Panc1 (cell line): ENCODE measurements around the gene NOTCH1. TPM values are rescaled to one million over a fixed set of nuclear protein-coding genes. Genes with fewer than 3 reads are reported as not detected.

Experiments used
- ATAC-seq: fragments of 200-7000 bp; cut with Tn5 transposase; 2 replicates; pipeline ENCODE4 v1.9.1; 2020; ENCODE audit warnings: mild to moderate bottlenecking, moderate library complexity
- BruUV-seq: library from RNA; stranded (reverse); fragments of 400-500 nt; replicated peaks from 2 replicates; lab custom pipeline; 2021; lab: Mats Ljungman, UMichigan
- CTCF ChIA-PET: fragments of 300-600 bp; sonication (Branson Sonifier 250); formaldehyde crosslinking; loops from one replicate; lab custom pipeline; 2022; ENCODE audit warnings: antibody characterized with exemption; lab: Charles Lee
- POLR2A ChIA-PET: fragments of 300-600 bp; sonication (Branson Sonifier 250); formaldehyde crosslinking; loops from one replicate; lab custom pipeline; 2022; ENCODE audit warnings: antibody characterized with exemption; lab: Charles Lee
- DNase-seq: peaks from one replicate; pipeline ENCODE4 v3.0.0-alpha.2; 2010; ENCODE audit warnings: low read depth, low spot score
- H3K27ac ChIP-seq: 2 replicates; pipeline ENCODE4 v1.5.1; 2011; ENCODE audit warnings: mild to moderate bottlenecking, low read length, inconsistent platforms
- H3K27me3 ChIP-seq: fragments of 200-500 bp; sonication (Bioruptor generic); 2 replicates; pipeline ENCODE4 v1.6.0; 2014; ENCODE audit warnings: low read length, inconsistent platforms; ENCODE audit not compliant: control insufficient read depth, insufficient read depth
- H3K36me3 ChIP-seq: fragments of 200-500 bp; sonication (Bioruptor generic); 2 replicates; pipeline ENCODE4 v1.5.1; 2014; ENCODE audit warnings: inconsistent platforms, mild to moderate bottlenecking, low read length, moderate library complexity; ENCODE audit not compliant: control insufficient read depth, insufficient read depth
- H3K4me1 ChIP-seq: 2 replicates; pipeline ENCODE4 v1.5.1; 2011; ENCODE audit warnings: inconsistent platforms, mild to moderate bottlenecking, low read length, moderate library complexity; ENCODE audit not compliant: control insufficient read depth, insufficient read depth
- H3K4me3 ChIP-seq, 2 experiments: 2 replicates each; pipeline ENCODE4 v1.5.1; 2011 to 2012; ENCODE audit warnings: low read depth in 2 of 2, low read length in 2 of 2, mild to moderate bottlenecking in 2 of 2, inconsistent platforms in 1 of 2, moderate library complexity in 1 of 2
- H3K9me3 ChIP-seq: fragments of 200-500 bp; sonication (Bioruptor generic); 2 replicates; pipeline ENCODE4 v1.5.1; 2014; ENCODE audit warnings: low read depth, mild to moderate bottlenecking, inconsistent platforms, low read length, moderate library complexity; ENCODE audit not compliant: control insufficient read depth, insufficient read depth
- POLR2AphosphoS5 ChIP-seq: IDR thresholded peaks from 2 replicates; pipeline ENCODE4 v1.6.1; 2012; ENCODE audit warnings: mild to moderate bottlenecking, low read depth, low read length, moderate library complexity
- REST ChIP-seq, 2 experiments: IDR thresholded peaks; 2 replicates each; pipeline ENCODE4 v1.6.1; 2011 to 2012; ENCODE audit warnings: low read depth in 2 of 2, control low read depth in 1 of 2, low read length in 1 of 2, mild to moderate bottlenecking in 1 of 2, moderate library complexity in 1 of 2; ENCODE audit not compliant: insufficient read depth in 1 of 2
- SIN3A ChIP-seq: IDR thresholded peaks from 2 replicates; pipeline ENCODE4 v1.6.1; 2012; ENCODE audit warnings: low read depth, mild to moderate bottlenecking, low read length, moderate library complexity, borderline replicate concordance; ENCODE audit not compliant: insufficient read depth
- TCF7L2 ChIP-seq: IDR thresholded peaks from 2 replicates; pipeline ENCODE4 v1.6.1; 2011; ENCODE audit warnings: mild to moderate bottlenecking, low read depth, low read length, inconsistent platforms
- in situ Hi-C: cut with HindIII; loops from 2 replicates; pipeline ENCODE4 v1.10.0; 2016; ENCODE audit warnings: low sequenced_read_pairs, low pct_unique_long_range_greater_than_20kb
- intact Hi-C: fragments of 100-400 bp; cut with micrococcal nuclease; formaldehyde crosslinking; loops from one replicate; pipeline ENCODE4 v1.10.0; 2022; ENCODE audit not compliant: unreplicated experiment
- total RNA-seq: library from RNA; stranded (reverse); gene quantifications from one replicate; pipeline ENCODE4 v1.2.1, GENCODE V29; 2021; ENCODE audit not compliant: unreplicated experiment
- TF ChIP-seq, protein P1 (sequence below): fragments of 450-650 bp; IDR thresholded peaks from 2 replicates; pipeline ENCODE4 v1.5.1; 2017; ENCODE audit warnings: mild to moderate bottlenecking

Gene NOTCH1
- total RNA-seq, 1 experiment from 2014 or later: 13.4 TPM

DNA sequence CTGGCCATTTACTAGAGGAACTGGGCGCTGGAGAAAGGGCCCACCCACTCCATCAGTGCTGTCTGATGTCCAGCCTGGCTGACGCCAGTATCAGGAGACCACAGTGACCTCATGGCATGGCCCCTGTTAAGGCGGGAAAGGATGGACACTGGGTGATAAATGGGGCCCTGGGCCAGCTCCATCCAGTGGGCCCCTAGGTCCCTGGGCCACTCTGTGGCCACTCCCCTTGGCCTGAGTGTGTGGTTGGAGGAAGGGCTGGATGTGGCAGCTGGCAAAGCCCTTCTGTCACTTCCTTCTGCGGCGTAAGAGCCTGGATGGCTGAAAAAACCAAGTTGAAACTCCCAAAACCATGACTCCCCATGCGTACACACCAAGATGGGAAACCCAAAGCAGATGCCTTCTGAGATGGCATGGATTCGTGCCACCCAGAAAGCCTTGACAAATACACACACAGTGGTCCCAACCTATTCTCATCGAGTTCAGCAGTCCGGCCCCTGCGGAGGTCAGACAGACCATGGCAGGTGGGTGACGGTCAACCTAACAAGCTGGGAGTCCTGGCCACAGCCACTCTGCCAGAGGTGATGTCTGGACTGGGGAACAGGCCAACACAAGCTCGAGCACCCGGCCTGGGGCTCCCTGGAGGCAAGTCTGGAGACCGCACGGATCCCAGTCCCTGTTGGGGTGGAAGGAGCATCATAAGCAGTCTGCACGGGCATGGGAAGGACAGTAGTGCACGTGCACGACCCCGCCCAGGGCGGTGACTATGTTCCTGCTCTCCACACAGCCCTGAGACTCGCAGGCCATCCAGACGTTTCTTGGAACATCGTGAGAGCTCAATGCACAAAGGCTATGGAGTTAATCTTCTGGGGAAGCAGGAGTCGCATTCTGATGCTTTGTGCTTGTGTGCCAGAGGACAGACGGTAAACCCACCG, 45.2 kb upstream of the NOTCH1 start (continued):
- no peak for TF ChIP-seq POLR2AphosphoS5

DNA sequence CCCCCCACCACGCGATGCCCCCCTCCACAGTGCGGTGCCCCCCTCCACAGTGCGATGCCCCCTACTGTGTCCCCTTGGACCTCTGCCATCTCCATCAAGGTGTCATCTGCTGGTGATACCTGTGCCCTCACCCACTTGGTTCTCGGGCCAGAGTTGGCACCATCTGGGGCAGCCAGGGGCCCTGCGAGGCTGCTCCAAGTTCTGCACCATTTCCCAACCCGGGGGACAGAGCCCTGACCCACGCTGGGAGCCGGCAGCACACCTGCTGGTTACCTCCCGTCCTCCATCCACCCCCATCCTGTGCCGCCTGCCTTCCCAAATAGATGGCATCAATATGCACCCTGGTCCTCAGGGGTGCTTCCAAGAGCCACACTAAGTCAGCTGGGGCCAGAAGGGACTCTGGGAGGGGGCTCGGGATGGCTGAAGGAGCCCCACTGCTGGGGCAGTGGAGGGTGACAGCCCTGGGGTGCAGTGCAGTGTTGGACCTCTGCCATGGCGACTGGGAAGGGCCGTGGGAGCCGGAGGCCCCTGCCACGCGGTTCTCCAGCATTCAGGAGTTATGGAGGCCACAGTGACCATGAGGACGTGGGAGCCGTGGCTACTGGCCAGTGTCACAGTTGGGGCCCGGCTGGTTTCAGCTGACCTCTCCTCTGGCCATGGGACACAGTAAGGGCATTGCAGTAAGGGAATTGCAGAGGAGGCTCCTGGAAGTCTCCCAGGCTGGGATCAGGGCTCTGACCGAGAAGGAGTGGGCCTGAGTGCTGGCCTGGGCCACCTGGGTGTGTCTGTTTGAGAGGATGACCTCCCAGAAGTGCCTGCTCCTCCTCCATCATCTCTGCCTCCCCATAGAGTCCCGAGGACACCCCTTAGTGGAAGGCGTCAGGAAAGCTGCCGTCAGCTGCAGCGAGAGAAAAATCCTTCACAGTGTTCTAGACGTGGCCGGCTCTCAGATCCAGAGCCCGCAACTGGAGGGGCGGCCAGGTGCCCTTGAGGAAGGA, 44.2 kb upstream of the NOTCH1 start:
- no peak overlapping the region for H3K4me3 ChIP-seq
- no TSS peak for BruUV-seq
- H3K27ac ChIP-seq: no peak overlapping the region
- in situ Hi-C loops: no loop called here
- no peaks in the 10 kb centered on the region for H3K27me3 ChIP-seq
- POLR2A ChIA-PET: no interaction called here
- no peaks in the 10 kb centered on the region for H3K36me3 ChIP-seq
- intact Hi-C loops: no loop called here
- DNase-seq (no peak), ATAC-seq (no peak)
- no peaks in the 10 kb centered on the region for H3K9me3 ChIP-seq
- TF ChIP-seq, protein P1, sequence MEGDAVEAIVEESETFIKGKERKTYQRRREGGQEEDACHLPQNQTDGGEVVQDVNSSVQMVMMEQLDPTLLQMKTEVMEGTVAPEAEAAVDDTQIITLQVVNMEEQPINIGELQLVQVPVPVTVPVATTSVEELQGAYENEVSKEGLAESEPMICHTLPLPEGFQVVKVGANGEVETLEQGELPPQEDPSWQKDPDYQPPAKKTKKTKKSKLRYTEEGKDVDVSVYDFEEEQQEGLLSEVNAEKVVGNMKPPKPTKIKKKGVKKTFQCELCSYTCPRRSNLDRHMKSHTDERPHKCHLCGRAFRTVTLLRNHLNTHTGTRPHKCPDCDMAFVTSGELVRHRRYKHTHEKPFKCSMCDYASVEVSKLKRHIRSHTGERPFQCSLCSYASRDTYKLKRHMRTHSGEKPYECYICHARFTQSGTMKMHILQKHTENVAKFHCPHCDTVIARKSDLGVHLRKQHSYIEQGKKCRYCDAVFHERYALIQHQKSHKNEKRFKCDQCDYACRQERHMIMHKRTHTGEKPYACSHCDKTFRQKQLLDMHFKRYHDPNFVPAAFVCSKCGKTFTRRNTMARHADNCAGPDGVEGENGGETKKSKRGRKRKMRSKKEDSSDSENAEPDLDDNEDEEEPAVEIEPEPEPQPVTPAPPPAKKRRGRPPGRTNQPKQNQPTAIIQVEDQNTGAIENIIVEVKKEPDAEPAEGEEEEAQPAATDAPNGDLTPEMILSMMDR: no peak
- TF ChIP-seq SIN3A: no peak
- TF ChIP-seq REST (IDR thresholded peaks at IDR 0.05; ENCODE audit: insufficient read depth in 1 of 2, low read depth in 2 of 2, low read length in 1 of 2): no peak
- TF ChIP-seq TCF7L2: no peak
- TF ChIP-seq POLR2AphosphoS5: no peak
- CTCF ChIA-PET: no interaction called here
- peaks cover 6% of the 10 kb centered on the region for H3K4me1 ChIP-seq
